Activated naive CD4-positive, alpha-beta T cell (primary cell): ENCODE measurements around the gene PPIH.
"Not testable (repeated sequence)": the region's sequence is repeated elsewhere in the genome, so short reads cannot be mapped to it uniquely, and the experiment has no call there.

Experiments
- DNase-seq, 4 experiments: peaks; one replicate each; lab custom pipeline; 2025; lab: John Stamatoyannopoulos, UW

PPIH gene

GRCh38 chr1:42682484-42682738 is 24.2 kb downstream of the PPIH start:
- DNase-seq: not testable (repeated sequence)

DNA sequence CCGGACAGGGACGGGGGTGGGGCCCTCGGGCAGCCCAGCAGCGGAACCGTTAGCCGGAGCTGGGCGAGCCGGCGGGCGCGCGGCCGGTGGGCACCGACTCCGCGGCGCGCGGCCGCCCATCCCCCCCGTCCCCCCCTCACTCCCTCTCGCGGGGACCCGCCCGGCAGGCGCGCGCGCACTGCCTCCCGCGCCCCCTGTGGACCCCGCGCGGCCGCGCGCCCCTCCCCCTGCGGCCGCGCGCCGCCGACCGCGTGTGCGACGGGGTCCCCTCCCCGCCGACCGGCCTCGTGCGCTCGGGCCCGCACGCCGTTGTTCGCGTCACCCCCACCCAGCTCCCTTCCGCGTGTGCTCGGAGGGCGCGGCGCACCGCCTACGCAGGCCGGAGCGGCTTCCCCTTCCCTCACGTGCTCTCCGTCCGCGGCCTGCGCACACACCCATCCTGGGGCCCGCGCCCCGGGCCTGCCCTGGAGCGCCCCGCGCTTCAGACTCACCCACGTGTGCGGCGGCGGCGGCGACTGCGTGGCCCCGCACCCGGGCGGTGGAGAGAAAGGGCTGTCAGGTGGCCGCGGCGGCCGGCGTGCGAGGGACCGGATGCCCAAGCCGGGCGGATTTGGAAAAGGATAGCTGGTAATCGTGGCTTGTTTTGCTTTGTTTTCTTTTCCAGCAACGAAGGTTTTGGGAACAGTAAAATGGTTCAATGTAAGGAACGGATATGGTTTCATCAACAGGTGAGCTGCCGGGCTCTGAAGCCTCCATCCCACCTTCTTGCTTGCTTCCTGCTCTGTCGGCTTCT is 24.7 kb downstream of the PPIH start:
- peak; percentile 30 to 62 (median 32) for DNase-seq

DNA sequence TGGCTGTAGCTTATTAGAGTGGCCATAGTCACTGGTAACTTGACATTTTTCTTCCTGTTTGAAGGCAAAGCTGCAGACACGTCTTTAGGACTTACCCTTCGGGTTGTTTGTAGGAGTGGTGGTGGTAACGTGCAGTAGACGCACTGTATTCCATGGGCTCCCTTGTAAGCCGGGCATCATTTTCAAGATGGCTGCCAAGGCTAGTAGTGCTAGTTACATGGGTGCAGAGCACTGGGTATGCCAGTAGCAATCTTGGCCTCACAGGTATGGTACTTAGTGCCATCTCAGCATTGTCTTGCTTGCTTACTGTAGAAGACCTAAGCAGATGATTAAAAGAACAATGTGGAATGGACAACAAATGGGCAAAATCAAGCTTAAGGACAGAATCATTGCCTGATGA is 25.9 kb downstream of the PPIH start:
- no peak for DNase-seq

- no peak for DNase-seq
These were observed 28.2 kb downstream of the PPIH start for GRCh38 chr1:42686418-42686817.

- DNase-seq: no peak
These were observed 31.7 kb downstream of the PPIH start for GRCh38 chr1:42689912-42690311.

DNA sequence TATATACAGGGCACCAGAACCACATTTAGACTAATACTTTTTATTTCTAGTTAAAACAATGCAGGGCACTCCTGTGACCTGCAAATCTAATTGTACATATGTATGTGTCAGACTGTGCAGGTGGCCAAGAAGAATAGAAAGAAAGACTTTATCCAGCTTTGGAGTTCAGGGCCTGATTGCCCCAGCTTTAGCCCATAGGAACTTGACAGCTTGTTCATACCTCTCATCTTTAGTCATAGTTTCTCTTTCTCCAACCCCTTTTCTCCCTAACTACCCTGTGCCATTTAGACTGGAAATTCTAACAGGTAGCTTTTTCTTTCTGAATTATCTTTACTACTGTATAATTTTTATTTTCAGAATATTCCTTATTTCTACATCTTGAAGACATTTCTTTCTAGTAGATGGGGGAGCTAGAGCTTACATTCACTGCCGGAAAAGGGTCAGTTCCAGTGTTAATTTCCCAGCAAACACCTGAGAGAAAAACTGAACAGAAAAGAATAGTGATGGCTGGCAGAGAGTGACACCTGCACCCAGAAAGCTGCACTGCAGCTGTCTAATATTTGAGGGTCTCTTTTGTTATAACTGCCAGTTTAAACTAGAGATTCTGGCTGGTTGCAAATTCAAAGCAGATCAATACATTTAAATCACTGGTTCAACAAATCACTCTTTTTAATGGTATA is 32.4 kb downstream of the PPIH start:
- no peak for DNase-seq

- no peak for DNase-seq
These were observed 32.9 kb downstream of the PPIH start for GRCh38 chr1:42691157-42691498.

DNA sequence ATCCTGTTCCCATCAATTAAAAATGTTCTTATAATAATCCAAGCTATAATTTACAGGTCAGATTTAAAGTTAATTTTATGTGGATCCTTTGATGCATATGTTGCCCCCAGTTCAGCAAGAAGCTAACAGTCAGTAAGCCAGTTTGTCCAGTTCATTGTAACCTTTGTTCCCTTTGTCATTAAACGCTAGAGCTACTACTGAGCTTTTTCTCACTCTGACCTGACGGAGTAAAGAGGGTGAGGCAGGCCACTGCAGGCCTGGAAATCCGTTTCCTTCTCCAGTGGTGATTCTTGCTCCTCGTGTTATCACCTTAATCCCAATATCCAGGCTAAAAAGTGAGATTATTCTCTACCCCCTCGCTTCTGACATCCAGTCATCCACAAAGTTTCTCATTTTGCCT is 34.2 kb downstream of the PPIH start:
- DNase-seq: no peak

GRCh38 chr1:42692911-42693310 is 34.7 kb downstream of the PPIH start:
- no peak for DNase-seq

DNA sequence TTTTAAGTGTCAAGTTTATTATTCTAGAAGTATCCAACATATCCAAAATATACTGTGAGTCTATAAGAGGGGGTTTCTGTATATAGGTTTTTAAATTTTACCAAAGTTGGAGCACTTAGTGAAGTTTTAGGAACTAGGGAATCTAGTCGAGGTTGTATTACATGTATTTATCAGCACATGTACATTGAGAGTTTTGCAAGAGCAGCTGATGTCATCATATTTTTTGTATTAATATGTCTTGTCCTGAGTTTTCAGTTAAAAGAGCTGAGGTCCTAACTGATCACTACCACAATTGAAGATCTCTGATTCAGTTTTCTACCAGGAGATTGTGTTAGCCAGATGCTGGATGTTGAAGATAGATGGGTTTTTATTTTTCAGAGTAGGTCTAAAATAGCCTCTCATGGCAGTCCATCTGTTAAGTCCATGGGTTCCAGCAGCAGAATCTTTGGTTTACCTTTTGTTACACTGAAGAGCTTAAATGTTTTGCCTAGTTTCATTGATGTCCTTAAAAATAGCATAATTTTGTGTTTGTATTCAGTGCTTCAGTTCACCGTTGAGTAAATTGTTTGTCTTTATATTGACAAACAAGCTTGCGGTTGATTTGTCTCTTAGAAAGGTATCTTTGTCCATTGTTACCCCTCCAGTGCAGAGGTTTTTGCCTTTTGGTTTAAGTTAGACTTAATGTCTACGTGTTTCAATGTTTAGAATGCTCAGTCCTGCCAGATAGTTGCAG is 40.0 kb downstream of the PPIH start:
- no peak for DNase-seq

DNA sequence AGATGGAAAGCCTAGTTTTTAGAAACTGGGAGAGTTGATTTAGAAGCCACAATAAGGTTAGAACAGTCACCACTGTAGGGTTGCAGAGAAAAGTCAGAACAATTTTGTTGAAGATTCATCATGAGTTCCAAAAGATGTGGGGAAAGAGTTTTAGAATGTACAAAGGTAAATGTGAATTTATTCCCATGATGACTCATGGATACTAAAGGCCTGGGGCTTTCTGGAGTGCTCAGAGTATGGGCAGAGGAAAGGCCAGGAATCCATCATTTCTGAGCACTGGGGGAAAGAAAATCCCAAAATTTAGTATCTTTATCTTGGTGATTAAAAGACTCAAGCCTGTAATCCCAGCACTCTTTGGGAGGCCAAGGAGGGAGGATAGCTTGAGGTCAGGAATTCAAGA is 41.8 kb downstream of the PPIH start:
- DNase-seq: no peak

DNA sequence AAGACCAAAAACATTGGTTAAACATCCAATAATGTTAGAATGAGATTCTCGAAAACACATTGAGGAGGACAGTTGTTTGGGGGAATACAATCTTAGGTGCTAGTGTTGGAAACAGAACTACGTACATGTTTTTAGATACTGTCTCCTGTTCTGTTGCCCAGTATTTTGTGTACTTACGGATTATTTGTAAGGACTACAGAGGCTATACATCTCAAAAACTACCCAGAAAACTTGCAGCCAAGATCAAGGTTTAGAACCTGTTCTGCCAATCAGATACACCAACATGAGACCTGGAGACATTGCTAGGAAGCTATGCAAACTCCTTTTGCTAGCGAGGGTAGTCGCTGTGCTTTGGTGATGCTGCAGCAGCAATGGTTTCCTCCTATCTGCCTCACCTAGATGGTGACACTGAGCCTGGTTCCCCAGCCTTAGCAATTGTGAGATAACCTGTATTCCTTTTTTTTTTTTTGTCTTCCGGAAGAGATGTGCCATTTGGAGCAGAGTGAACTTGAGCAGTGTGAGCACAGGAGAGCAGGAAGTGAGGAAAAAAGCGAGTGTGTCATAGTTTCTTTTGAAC is 45.8 kb downstream of the PPIH start:
- no peak for DNase-seq

GRCh38 chr1:42712808-42713207 is 54.6 kb downstream of the PPIH start:
- DNase-seq: not testable (repeated sequence)

DNA sequence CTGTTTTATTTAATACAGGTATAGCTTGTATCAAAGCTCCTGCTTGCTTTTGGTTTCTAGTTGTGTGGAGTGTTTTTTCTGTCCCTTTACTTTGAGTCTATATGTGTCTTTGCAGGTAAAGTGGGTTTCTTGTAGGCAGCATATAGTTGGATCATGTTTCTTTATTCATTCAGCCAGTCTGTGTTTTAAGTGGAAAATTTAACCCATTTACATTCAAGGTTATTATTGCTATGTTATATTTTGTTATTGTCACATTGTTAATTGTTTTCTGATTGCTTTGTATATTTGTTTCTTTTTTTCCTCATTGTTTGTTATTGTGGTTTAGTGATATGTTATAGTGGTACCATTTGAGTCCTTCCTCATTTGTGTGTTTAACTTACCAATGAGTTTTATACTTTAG is 55.1 kb downstream of the PPIH start:
- no peak for DNase-seq

DNA sequence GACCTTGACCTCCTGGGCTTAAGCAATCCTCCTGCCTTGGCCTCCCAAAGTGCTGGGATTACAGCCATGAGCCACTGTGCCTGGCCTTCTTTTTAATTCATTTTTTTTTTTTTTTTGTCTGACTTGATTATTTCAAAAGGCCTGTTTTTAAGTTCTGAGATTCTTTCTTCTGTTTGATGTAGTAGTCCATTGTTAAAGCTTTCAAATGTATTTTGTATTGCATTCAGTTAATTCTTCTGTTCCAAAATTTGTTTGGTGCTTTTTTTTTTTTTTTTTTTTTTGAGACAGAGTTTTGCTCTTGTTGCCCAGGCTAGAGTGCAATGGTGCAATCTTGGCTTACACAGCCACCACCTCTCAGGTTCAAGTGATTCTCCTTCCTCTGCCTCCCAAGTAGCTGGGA is 56.2 kb downstream of the PPIH start:
- not testable (repeated sequence) for DNase-seq

- DNase-seq: no peak
These were observed 62.6 kb downstream of the PPIH start for GRCh38 chr1:42720868-42721267.

- no peak for DNase-seq
These were observed 63.7 kb downstream of the PPIH start for GRCh38 chr1:42721926-42722325.

GRCh38 chr1:42722403-42722802 is 64.2 kb downstream of the PPIH start:
- not testable (repeated sequence) for DNase-seq

- DNase-seq: no peak
These were observed 65.3 kb downstream of the PPIH start for GRCh38 chr1:42723511-42723910.

GRCh38 chr1:42725820-42726219 is 67.6 kb downstream of the PPIH start:
- DNase-seq: not testable (repeated sequence)
